Smooth muscle cell (in vitro differentiated cells): Measurements from ENCODE around the gene RPS13. TPM values are rescaled to one million over a fixed set of nuclear protein-coding genes. Genes with fewer than 3 reads are reported as not detected.

Experiments used
- polyA plus RNA-seq: library from polyadenylated mRNA; unstranded; fragments of >200 nt; fragmentation: Nextera tagmentation; extraction: Ambion mirVana; gene quantifications from 2 replicates; pipeline ENCODE4 v1.2.1, GENCODE V29; 2016
- small RNA-seq: library from RNA; depleted of rRNA; stranded (forward); fragments of <200 nt; gene quantifications from one replicate; pipeline ENCODE3, GENCODE V24; 2014
- total RNA-seq: library from RNA; depleted of rRNA; stranded (reverse); fragments of >200 nt; gene quantifications from 2 replicates; pipeline ENCODE4 v1.2.3, GENCODE V29; 2014

RPS13 gene
- total and polyA plus RNA-seq, 2 experiments from 2014 or later: 750 to 1,408 TPM

Small RNAs within 50 kb of the gene (small RNA-seq; reads per million reads assigned to genes)
- gene RNU6-593P (not detected), gene SNORD14A (90.2 reads per million, percentile 98 among the genes with 10 or more reads in this experiment), gene SNORD14B (not detected)

Other genes starting within 250 kb of the RPS13 start
- 3.5 and 22.2 TPM in 2 replicates for gene PLEKHA7, start 63.3 kb downstream of the RPS13 start, total RNA-seq
- 0.19 and 7.8 TPM in 2 replicates for gene PLEKHA7, start 63.3 kb downstream of the RPS13 start, polyA plus RNA-seq
- gene PIK3C2A, start 130.3 kb upstream of the RPS13 start, total RNA-seq: 50.6 and 58.8 TPM in 2 replicates
- gene PIK3C2A, start 130.3 kb upstream of the RPS13 start, polyA plus RNA-seq: 10.0 and 13.6 TPM in 2 replicates
- 91.2 and 118 TPM in 2 replicates for gene NUCB2, start 199.1 kb upstream of the RPS13 start, total RNA-seq
- gene NUCB2, start 199.1 kb upstream of the RPS13 start, polyA plus RNA-seq: 148 and 177 TPM in 2 replicates